Mesenchymal stem cell (in vitro differentiated cells and primary cell): ENCODE results near the gene HLA-DRA.

Source experiments
- DNase-seq: peaks from one replicate; pipeline ENCODE4 v3.0.0-alpha.2; 2013
- H2AFZ ChIP-seq: one replicate; pipeline ENCODE4 v1.6.1; 2013; ENCODE audit warnings: low read depth, mild to moderate bottlenecking, control low read depth, inconsistent platforms, low read length, moderate library complexity
- H2AK5ac ChIP-seq: 2 replicates; pipeline ENCODE4 v1.6.1; 2013; ENCODE audit warnings: low read length, moderate library complexity, mild to moderate bottlenecking, inconsistent platforms; ENCODE audit not compliant: severe bottlenecking
- H2BK120ac ChIP-seq: one replicate; pipeline ENCODE4 v1.6.1; 2013; ENCODE audit warnings: low read depth, mild to moderate bottlenecking, inconsistent platforms, low read length, moderate library complexity
- H2BK12ac ChIP-seq, 2 experiments: one replicate each; pipeline ENCODE4 v1.6.1; 2013; ENCODE audit warnings: inconsistent platforms in 2 of 2, low read length in 2 of 2, mild to moderate bottlenecking in 2 of 2, moderate library complexity in 2 of 2, control low read depth in 1 of 2
- H2BK15ac ChIP-seq: one replicate; pipeline ENCODE4 v1.6.1; 2013; ENCODE audit warnings: mild to moderate bottlenecking, low read depth, inconsistent platforms; ENCODE audit not compliant: poor library complexity, severe bottlenecking
- H2BK5ac ChIP-seq: 2 replicates; pipeline ENCODE4 v1.6.1; 2013; ENCODE audit warnings: low read depth, mild to moderate bottlenecking, low read length, control low read depth, inconsistent platforms; ENCODE audit not compliant: poor library complexity, severe bottlenecking
- H3K14ac ChIP-seq, 2 experiments: one replicate each; pipeline ENCODE4 v1.6.1; 2013; ENCODE audit warnings: inconsistent platforms in 2 of 2, low read length in 2 of 2, control low read depth in 1 of 2, mild to moderate bottlenecking in 1 of 2, moderate library complexity in 1 of 2
- H3K18ac ChIP-seq, 2 experiments: one replicate each; pipeline ENCODE4 v1.6.1; 2013; ENCODE audit warnings: inconsistent platforms in 2 of 2, low read length in 2 of 2, control low read depth in 1 of 2, low read depth in 1 of 2, mild to moderate bottlenecking in 1 of 2
- H3K23ac ChIP-seq, 2 experiments: one replicate each; pipeline ENCODE4 v1.6.1; 2013; ENCODE audit warnings: inconsistent platforms in 2 of 2, low read length in 2 of 2, mild to moderate bottlenecking in 2 of 2, moderate library complexity in 2 of 2, control low read depth in 1 of 2
- H3K27ac ChIP-seq: 2 replicates; pipeline ENCODE4 v1.5.1; 2013; ENCODE audit warnings: mild to moderate bottlenecking, moderate library complexity, low read length, control low read depth, inconsistent platforms; ENCODE audit not compliant: poor library complexity, severe bottlenecking
- H3K27me3 ChIP-seq, 2 experiments: 2 replicates each; pipeline versions ENCODE4 v1.6.1 to v1.7.0; 2013; ENCODE audit warnings: low read length in 2 of 2, mild to moderate bottlenecking in 2 of 2, moderate library complexity in 2 of 2, control low read depth in 1 of 2, inconsistent platforms in 1 of 2; ENCODE audit not compliant: control insufficient read depth in 1 of 2, insufficient read depth in 1 of 2
- H3K36me3 ChIP-seq, 2 experiments: 2 replicates each; pipeline versions ENCODE4 v1.6.1 to v1.7.0; 2013; ENCODE audit warnings: low read length in 2 of 2, control low read depth in 1 of 2, inconsistent platforms in 1 of 2, low read depth in 1 of 2, mild to moderate bottlenecking in 1 of 2; ENCODE audit not compliant: insufficient read depth in 2 of 2, control insufficient read depth in 1 of 2
- H3K4ac ChIP-seq, 2 experiments: one replicate each; pipeline ENCODE4 v1.6.1; 2013; ENCODE audit warnings: inconsistent platforms in 2 of 2, low read length in 2 of 2, mild to moderate bottlenecking in 2 of 2, moderate library complexity in 2 of 2, control low read depth in 1 of 2, low read depth in 1 of 2
- H3K4me1 ChIP-seq: 2 replicates; pipeline ENCODE4 v1.6.1; 2013; ENCODE audit warnings: low read depth, low read length, control low read depth; ENCODE audit not compliant: control insufficient read depth, insufficient read depth
- H3K4me2 ChIP-seq: 2 replicates; pipeline ENCODE4 v1.6.1; 2013; ENCODE audit warnings: low read length, mild to moderate bottlenecking, inconsistent platforms; ENCODE audit not compliant: poor library complexity, severe bottlenecking
- H3K4me3 ChIP-seq, 2 experiments: 2 replicates each; pipeline versions ENCODE4 v1.5.1 to v1.7.0; 2013; ENCODE audit warnings: low read length in 2 of 2, mild to moderate bottlenecking in 2 of 2, control low read depth in 1 of 2, low read depth in 1 of 2; ENCODE audit not compliant: insufficient read depth in 1 of 2
- H3K79me1 ChIP-seq: replicated peaks from 2 replicates; pipeline ENCODE4 v1.6.1; 2013; ENCODE audit warnings: mild to moderate bottlenecking, control low read depth, low read length, inconsistent platforms; ENCODE audit not compliant: poor library complexity, severe bottlenecking
- H3K9ac ChIP-seq: 2 replicates; pipeline ENCODE4 v1.7.0; 2013; ENCODE audit warnings: mild to moderate bottlenecking, low read length, moderate library complexity
- H3K9me3 ChIP-seq: 2 replicates; pipeline ENCODE4 v1.7.0; 2013; ENCODE audit warnings: mild to moderate bottlenecking, low read length; ENCODE audit not compliant: control insufficient read depth
- H4K8ac ChIP-seq: one replicate; pipeline ENCODE4 v1.6.1; 2013; ENCODE audit warnings: inconsistent platforms, mild to moderate bottlenecking, low read length, moderate library complexity
- H4K91ac ChIP-seq: one replicate; pipeline ENCODE4 v1.6.1; 2013; ENCODE audit warnings: mild to moderate bottlenecking, low read length, inconsistent platforms
- WGBS: methylation state at CpG from one replicate; pipeline ENCODE4 v1.1.7; 2013; ENCODE audit warnings: mixed read lengths; 5-methylcytosine and 5-hydroxymethylcytosine counted together

Gene HLA-DRA

GRCh38 chr6:32436995-32437836, 2.5 kb upstream of the HLA-DRA start:
- H3K36me3 ChIP-seq, result no peaks in the 10 kb centered on the region
- H3K18ac ChIP-seq, result no peak overlapping the region
- H3K27me3 ChIP-seq, result peaks cover 17 to 25% of the 10 kb centered on the region in 2 experiments
- DNase-seq, result peak; percentile 12
- no peak overlapping the region for H2AFZ ChIP-seq
- no peak overlapping the region for H2BK5ac ChIP-seq
- H3K4ac ChIP-seq, result no peak overlapping the region
- H4K8ac ChIP-seq, result no peak overlapping the region
- H2BK120ac ChIP-seq, result no peak overlapping the region
- H2BK12ac ChIP-seq, result no peak overlapping the region
- no peaks in the 10 kb centered on the region for H3K9me3 ChIP-seq
- H3K9ac ChIP-seq, result peak overlapping the region; percentile 18
- WGBS, result 91% methylated on average over 2 of the region's 2 CpGs
- no peaks in the 10 kb centered on the region for H3K79me1 ChIP-seq
- H3K23ac ChIP-seq, result no peak overlapping the region
- no peak overlapping the region for H3K4me3 ChIP-seq
- no peaks in the 10 kb centered on the region for H3K4me1 ChIP-seq
- no peak overlapping the region for H4K91ac ChIP-seq
- H3K14ac ChIP-seq, result no peak overlapping the region
- H2BK15ac ChIP-seq, result no peak overlapping the region
- H3K4me2 ChIP-seq, result no peak overlapping the region
- H2AK5ac ChIP-seq, result no peak overlapping the region
- H3K27ac ChIP-seq, result no peak overlapping the region

DNA sequence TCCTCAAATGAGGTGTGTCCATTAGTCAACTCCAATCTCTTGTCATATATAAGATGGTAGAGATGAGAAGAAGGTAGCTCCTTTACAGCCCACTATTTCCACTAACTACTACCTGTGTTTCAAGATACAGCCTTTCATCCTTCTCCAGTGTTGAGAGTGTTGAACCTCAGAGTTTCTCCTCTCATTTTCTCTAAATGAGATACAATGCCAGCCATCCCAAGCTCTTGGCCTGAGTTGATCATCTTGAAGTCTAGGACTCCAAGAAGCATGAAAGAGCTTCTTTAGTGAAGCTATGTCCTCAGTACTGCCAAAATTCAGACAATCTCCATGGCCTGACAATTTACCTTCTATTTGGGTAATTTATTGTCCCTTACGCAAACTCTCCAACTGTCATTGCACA, 548 bp upstream of the HLA-DRA start:
- no peak overlapping the region for H2BK5ac ChIP-seq
- peaks cover 0 to 13% of the 10 kb centered on the region in 2 experiments for H3K36me3 ChIP-seq
- no peak overlapping the region for H3K4me3 ChIP-seq
- no peak overlapping the region for H3K4ac ChIP-seq
- 100% methylated on average over 1 of the region's 1 CpG for WGBS
- H3K4me2 ChIP-seq, result no peak overlapping the region
- no peak overlapping the region for H3K14ac ChIP-seq
- no peak overlapping the region for H2AFZ ChIP-seq
- H3K9me3 ChIP-seq, result no peaks in the 10 kb centered on the region
- no peak overlapping the region for H3K9ac ChIP-seq
- H4K91ac ChIP-seq, result no peak overlapping the region
- H3K27ac ChIP-seq, result no peak overlapping the region
- H3K79me1 ChIP-seq, result no peaks in the 10 kb centered on the region
- no peak overlapping the region for H4K8ac ChIP-seq
- H2BK15ac ChIP-seq, result no peak overlapping the region
- peaks cover 18 to 32% of the 10 kb centered on the region in 2 experiments for H3K27me3 ChIP-seq
- H2BK120ac ChIP-seq, result no peak overlapping the region
- DNase-seq, result no peak
- no peak overlapping the region for H2AK5ac ChIP-seq
- H2BK12ac ChIP-seq, result no peak overlapping the region
- no peak overlapping the region for H3K23ac ChIP-seq
- H3K18ac ChIP-seq, result no peak overlapping the region
- H3K4me1 ChIP-seq, result no peaks in the 10 kb centered on the region

DNA sequence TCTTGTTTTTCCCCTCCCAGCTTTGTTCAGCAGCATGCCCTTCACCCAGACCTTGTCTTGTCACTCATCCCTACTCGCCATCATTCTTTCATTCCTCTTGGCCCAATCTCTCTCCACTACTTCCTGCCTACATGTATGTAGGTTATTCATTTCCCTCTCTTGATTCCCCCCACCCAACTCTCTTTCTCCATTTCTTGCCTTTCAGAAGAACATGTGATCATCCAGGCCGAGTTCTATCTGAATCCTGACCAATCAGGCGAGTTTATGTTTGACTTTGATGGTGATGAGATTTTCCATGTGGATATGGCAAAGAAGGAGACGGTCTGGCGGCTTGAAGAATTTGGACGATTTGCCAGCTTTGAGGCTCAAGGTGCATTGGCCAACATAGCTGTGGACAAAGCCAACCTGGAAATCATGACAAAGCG, 2.6 kb downstream of the HLA-DRA start:
- Histone ChIP-seq H3K9me3 (no peaks in the 10 kb centered on the region), H3K18ac (no peak overlapping the region), H3K27ac (no peak overlapping the region), H4K91ac (no peak overlapping the region), H2AK5ac (no peak overlapping the region), H2BK15ac (no peak overlapping the region), H3K4me3 (no peak overlapping the region), H3K27me3 (peaks cover 7 to 15% of the 10 kb centered on the region in 2 experiments), H2AFZ (no peak overlapping the region), H2BK120ac (no peak overlapping the region), H3K23ac (no peak overlapping the region), H3K9ac (no peak overlapping the region), H2BK12ac (no peak overlapping the region), H4K8ac (no peak overlapping the region), H3K4me1 (no peaks in the 10 kb centered on the region), H3K4me2 (no peak overlapping the region), H3K36me3 (peaks cover 0 to 18% of the 10 kb centered on the region in 2 experiments), H3K14ac (no peak overlapping the region), H3K4ac (no peak overlapping the region), H2BK5ac (no peak overlapping the region), H3K79me1 (no peaks in the 10 kb centered on the region)
- WGBS, result 80% methylated on average over 6 of the region's 7 CpGs
- DNase-seq, result no peak

DNA sequence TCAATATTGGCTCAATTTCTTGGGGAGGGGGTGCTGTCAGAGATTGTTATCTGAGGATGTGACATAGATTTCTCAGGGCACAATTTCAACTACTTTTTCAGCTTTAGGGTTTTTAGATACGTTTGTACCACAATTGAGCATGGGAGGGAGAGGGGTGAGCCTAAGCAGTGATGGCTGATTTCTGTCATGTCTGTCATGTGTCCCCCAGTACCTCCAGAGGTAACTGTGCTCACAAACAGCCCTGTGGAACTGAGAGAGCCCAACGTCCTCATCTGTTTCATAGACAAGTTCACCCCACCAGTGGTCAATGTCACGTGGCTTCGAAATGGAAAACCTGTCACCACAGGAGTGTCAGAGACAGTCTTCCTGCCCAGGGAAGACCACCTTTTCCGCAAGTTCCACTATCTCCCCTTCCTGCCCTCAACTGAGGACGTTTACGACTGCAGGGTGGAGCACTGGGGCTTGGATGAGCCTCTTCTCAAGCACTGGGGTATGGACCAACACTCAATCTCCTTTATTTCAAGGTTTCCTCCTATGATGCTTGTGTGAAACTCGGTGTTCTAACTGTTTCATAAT, 3.4 kb downstream of the HLA-DRA start:
- WGBS, result 54% methylated on average over 8 of the region's 8 CpGs

More for the DNA sequence above, 3.4 kb downstream of the HLA-DRA start:
- Histone ChIP-seq H3K79me1 (no peaks in the 10 kb centered on the region), H3K4me1 (no peaks in the 10 kb centered on the region), H3K36me3 (peaks cover 0 to 18% of the 10 kb centered on the region in 2 experiments), H3K4me2 (no peak overlapping the region), H2BK120ac (no peak overlapping the region), H2BK15ac (no peak overlapping the region), H4K91ac (no peak overlapping the region), H2BK12ac (no peak overlapping the region), H3K23ac (no peak overlapping the region), H3K9me3 (no peaks in the 10 kb centered on the region), H2AFZ (no peak overlapping the region), H2AK5ac (no peak overlapping the region), H3K14ac (no peak overlapping the region), H3K4me3 (no peak overlapping the region), H2BK5ac (no peak overlapping the region), H3K18ac (no peak overlapping the region), H3K9ac (no peak overlapping the region), H4K8ac (no peak overlapping the region), H3K27me3 (peaks cover 7 to 15% of the 10 kb centered on the region in 2 experiments), H3K27ac (no peak overlapping the region), H3K4ac (no peak overlapping the region)
- DNase-seq, result no peak
